Astrocyte (in vitro differentiated cells and primary cell): Measurements from ENCODE around the gene ZNF813.

Experiments
- CTCF ChIP-seq: IDR thresholded peaks from 2 replicates; pipeline ENCODE4 v1.5.1; 2011; ENCODE audit warnings: low read depth, mild to moderate bottlenecking, inconsistent platforms, low read length, moderate library complexity; ENCODE audit not compliant: insufficient read depth
- EZH2 ChIP-seq: IDR thresholded peaks from 2 replicates; pipeline ENCODE4 v1.6.1; 2012; ENCODE audit warnings: mild to moderate bottlenecking, low read length, inconsistent platforms; ENCODE audit not compliant: insufficient read depth

GRCh38 chr19:53463263-53463662 is 4.3 kb upstream of the ZNF813 start:
- TF ChIP-seq CTCF: no peak
- no peak for TF ChIP-seq EZH2
